DOHH2 (cell line): Measurements from ENCODE around the gene POU5F1.
A peak's percentile ranks its signal among the peaks of the same experiment; 100 is the strongest.

Experiments used
- H3F3A ChIP-seq: fragments of 200-600 bp; sonication (generic), shearing (Covaris generic); 2 replicates; pipeline ENCODE4 v1.6.0; 2016; ENCODE audit warnings: antibody characterized with exemption, mild to moderate bottlenecking; ENCODE audit not compliant: control insufficient read depth, insufficient read depth
- H3K27ac ChIP-seq: fragments of 200-600 bp; sonication (generic); 2 replicates; pipeline ENCODE4 v1.5.1; 2014; ENCODE audit warnings: low read depth, mild to moderate bottlenecking, low read length, moderate library complexity
- H3K27me3 ChIP-seq: fragments of 200-600 bp; sonication (generic); 2 replicates; pipeline ENCODE4 v1.6.1; 2014; ENCODE audit warnings: mild to moderate bottlenecking, low read length, mixed read lengths; ENCODE audit not compliant: control insufficient read depth
- H3K36me3 ChIP-seq: fragments of 200-600 bp; sonication (generic); 2 replicates; pipeline ENCODE4 v1.6.1; 2014; ENCODE audit warnings: mild to moderate bottlenecking, low read length, moderate library complexity, mixed read lengths; ENCODE audit not compliant: control insufficient read depth
- H3K4me1 ChIP-seq: fragments of 200-600 bp; sonication (generic); 2 replicates; pipeline ENCODE4 v1.6.1; 2014; ENCODE audit warnings: mild to moderate bottlenecking, low read length, mixed read lengths; ENCODE audit not compliant: control insufficient read depth
- H3K4me2 ChIP-seq: fragments of 200-600 bp; sonication (generic); 2 replicates; pipeline ENCODE4 v1.6.0; 2014; ENCODE audit warnings: mild to moderate bottlenecking, low read length, moderate library complexity
- H3K4me3 ChIP-seq: fragments of 200-600 bp; sonication (generic); 2 replicates; pipeline ENCODE4 v1.5.1; 2014; ENCODE audit warnings: mild to moderate bottlenecking, low read length, mixed read lengths
- H3K79me2 ChIP-seq: fragments of 200-600 bp; sonication (generic); 2 replicates; pipeline ENCODE4 v1.6.1; 2014; ENCODE audit warnings: mild to moderate bottlenecking, low read length, mixed read lengths; ENCODE audit not compliant: control insufficient read depth
- H3K9me2 ChIP-seq: fragments of 200-600 bp; sonication (generic); replicated peaks from 2 replicates; pipeline ENCODE4 v1.6.1; 2014; ENCODE audit warnings: mild to moderate bottlenecking, low read length, mixed read lengths; ENCODE audit not compliant: control insufficient read depth
- H3K9me3 ChIP-seq: fragments of 200-600 bp; sonication (generic); 2 replicates; pipeline ENCODE4 v1.6.1; 2014; ENCODE audit warnings: antibody characterized with exemption, low read length, mixed read lengths; ENCODE audit not compliant: control insufficient read depth, insufficient read depth
- H4K20me1 ChIP-seq: fragments of 200-600 bp; sonication (generic); 2 replicates; pipeline ENCODE4 v1.6.0; 2014; ENCODE audit warnings: low read depth, mild to moderate bottlenecking, antibody characterized with exemption, low read length, moderate library complexity; ENCODE audit not compliant: control insufficient read depth, insufficient read depth
- EZH2phosphoT487 ChIP-seq: fragments of 200-600 bp; sonication (generic); IDR thresholded peaks from 2 replicates; pipeline ENCODE4 v1.6.1; 2017; ENCODE audit warnings: borderline replicate concordance, mild to moderate bottlenecking, antibody characterized with exemption, low read length, moderate library complexity, mixed read lengths
- TF ChIP-seq, protein P1 (sequence below): fragments of 200-600 bp; sonication (generic); IDR thresholded peaks from one replicate; pipeline ENCODE4 v1.5.1; 2014; ENCODE audit warnings: antibody characterized with exemption, mild to moderate bottlenecking, low read depth, low read length; ENCODE audit not compliant: poor library complexity, severe bottlenecking

The POU5F1 gene

DNA sequence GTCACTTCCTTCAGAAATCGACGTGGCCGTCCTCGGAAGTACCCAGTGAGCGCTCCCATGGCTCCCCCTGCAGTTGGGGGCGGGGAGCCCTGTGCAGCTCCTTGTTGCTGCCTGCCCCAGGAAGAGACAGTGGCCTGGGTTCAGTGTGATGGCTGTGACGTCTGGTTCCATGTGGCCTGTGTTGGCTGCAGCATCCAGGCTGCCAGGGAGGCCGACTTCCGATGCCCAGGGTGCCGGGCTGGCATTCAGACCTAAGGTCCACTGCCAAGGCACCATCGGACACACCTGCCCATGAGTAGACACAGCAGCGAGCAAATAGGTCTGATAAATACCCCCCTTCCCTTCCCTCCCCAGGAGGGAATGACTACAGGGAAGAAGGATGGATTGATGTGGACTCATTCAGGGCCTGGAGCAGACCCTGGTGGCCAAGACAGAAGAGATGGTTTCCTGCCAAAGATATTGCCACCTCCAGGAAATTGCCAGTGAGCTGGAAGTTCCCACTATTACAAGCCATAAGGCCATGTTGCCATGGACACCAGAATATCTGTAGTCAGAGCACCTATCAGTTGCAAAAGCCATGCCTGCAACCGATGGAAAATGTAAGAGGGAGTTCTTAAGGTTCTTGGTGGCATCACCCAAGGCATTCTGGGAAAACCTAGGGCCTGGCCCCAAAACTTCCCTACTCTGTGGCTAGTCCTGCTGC lies 7.9 kb downstream of the POU5F1 start:
- Histone ChIP-seq H3K27me3 (no peaks in the 10 kb centered on the region), H3K36me3 (peaks cover 50% of the 10 kb centered on the region), H3K4me2 (no peak overlapping the region), H3F3A (0 out of 2 replicates have a peak, but pooled peaks cover 2% of the 10 kb centered on the region), H3K9me3 (no peaks in the 10 kb centered on the region), H3K4me1 (peaks cover 38% of the 10 kb centered on the region), H4K20me1 (0 out of 2 replicates have a peak, but pooled peaks cover 5% of the 10 kb centered on the region), H3K27ac (no peak overlapping the region), H3K9me2 (no peaks in the 10 kb centered on the region), H3K4me3 (no peak overlapping the region), H3K79me2 (peaks cover 37% of the 10 kb centered on the region)
- no peak for TF ChIP-seq EZH2phosphoT487
- TF ChIP-seq, protein P1, sequence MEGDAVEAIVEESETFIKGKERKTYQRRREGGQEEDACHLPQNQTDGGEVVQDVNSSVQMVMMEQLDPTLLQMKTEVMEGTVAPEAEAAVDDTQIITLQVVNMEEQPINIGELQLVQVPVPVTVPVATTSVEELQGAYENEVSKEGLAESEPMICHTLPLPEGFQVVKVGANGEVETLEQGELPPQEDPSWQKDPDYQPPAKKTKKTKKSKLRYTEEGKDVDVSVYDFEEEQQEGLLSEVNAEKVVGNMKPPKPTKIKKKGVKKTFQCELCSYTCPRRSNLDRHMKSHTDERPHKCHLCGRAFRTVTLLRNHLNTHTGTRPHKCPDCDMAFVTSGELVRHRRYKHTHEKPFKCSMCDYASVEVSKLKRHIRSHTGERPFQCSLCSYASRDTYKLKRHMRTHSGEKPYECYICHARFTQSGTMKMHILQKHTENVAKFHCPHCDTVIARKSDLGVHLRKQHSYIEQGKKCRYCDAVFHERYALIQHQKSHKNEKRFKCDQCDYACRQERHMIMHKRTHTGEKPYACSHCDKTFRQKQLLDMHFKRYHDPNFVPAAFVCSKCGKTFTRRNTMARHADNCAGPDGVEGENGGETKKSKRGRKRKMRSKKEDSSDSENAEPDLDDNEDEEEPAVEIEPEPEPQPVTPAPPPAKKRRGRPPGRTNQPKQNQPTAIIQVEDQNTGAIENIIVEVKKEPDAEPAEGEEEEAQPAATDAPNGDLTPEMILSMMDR, result no peak

DNA sequence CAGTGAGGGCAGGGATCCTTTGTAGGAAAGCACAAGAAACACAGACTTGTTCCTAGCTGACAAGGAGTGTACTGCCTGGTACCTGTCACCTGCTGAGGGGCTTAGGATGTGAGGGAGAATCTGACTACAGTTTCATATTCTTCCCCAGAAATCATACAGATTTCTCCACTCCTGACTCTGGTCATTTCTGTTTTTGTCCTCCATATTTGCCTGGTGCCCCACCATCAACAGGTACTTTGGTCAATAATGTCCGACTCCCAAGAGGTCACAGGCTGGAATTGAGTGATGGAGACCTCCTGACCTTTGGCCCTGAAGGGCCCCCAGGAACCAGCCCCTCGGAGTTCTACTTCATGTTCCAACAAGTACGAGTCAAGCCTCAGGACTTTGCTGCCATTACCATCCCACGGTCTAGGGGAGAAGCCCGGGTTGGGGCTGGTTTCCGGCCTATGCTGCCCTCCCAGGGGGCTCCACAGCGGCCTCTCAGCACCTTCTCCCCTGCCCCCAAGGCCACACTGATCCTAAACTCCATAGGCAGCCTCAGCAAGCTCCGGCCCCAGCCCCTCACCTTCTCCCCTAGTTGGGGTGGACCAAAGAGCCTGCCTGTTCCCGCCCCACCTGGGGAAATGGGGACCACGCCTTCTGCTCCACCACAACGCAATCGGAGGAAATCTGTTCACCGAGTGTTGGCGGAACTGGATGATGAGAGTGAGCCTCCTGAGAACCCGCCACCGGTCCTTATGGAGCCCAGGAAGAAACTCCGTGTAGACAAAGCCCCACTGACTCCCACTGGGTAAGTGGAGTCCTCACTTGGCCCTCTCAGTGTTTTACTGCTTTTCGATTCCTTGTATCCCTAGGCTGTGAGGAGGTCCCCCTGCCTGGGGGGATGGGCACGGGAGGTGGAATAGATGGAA lies 9.0 kb downstream of the POU5F1 start:
- Histone ChIP-seq H3K9me3 (no peaks in the 10 kb centered on the region), H3K36me3 (peaks cover 54% of the 10 kb centered on the region), H3K27me3 (no peaks in the 10 kb centered on the region), H3K4me2 (no peak overlapping the region), H3K4me1 (peaks cover 48% of the 10 kb centered on the region), H3K27ac (no peak overlapping the region), H3K9me2 (no peaks in the 10 kb centered on the region), H3K79me2 (peaks cover 47% of the 10 kb centered on the region), H3K4me3 (no peak overlapping the region), H3F3A (0 out of 2 replicates have a peak, but pooled peaks cover 2% of the 10 kb centered on the region), H4K20me1 (0 out of 2 replicates have a peak, but pooled peaks cover 5% of the 10 kb centered on the region)
- TF ChIP-seq EZH2phosphoT487, result no peak
- TF ChIP-seq, protein P1, result no peak

DNA sequence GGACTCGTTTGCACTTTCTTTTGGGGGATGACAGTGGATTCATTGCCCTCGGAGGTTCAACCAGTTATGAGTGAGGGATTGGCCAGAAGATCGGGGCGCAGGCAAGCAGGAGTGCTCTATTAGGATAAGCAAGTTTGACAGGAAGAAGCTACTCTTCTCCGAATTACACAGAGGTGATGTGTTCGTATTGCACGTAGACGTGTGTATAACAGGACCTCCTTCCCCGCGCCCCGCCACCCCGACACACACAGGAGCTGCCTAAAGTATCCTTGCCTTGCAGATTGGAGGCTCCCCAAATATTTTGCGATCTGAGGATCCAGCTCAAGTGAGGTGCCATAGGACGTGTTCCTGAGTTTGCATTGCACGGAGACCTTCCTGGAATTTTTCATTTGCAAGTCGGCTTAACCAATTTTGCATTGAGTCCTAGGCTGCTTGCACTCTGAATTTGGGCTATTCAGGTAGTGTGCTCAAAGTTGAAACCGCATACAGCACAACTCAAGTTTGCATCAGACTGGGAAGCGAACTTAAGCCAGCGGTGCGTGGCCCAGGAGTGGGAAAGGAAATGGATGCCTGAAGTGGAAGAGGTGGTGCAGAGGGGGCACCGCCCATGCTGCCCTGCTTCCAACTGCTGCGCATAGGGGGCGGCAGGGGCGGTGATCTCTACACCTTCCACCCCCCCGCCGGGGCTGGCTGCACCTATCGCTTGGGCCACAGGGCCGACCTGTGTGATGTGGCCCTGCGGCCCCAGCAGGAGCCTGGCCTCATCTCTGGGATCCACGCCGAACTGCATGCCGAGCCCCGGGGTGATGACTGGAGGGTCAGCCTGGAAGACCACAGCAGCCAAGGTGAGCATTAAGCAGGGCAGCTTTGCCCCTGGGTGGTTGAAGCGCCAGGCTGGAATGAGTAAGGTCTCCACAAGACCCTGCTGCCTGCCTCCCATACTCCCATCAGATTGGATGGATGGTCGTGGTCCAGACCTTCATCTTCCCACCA lies 11.3 kb downstream of the POU5F1 start:
- Histone ChIP-seq H3K4me1 (peaks cover 39% of the 10 kb centered on the region), H3F3A (0 out of 2 replicates have a peak, but pooled peaks cover 2% of the 10 kb centered on the region), H3K36me3 (peaks cover 64% of the 10 kb centered on the region), H3K27ac (peak overlapping the region; percentile 64), H3K4me3 (peak overlapping the region; percentile 92), H4K20me1 (0 out of 2 replicates have a peak, but pooled peaks cover 5% of the 10 kb centered on the region), H3K9me2 (no peaks in the 10 kb centered on the region), H3K9me3 (no peaks in the 10 kb centered on the region), H3K79me2 (peaks cover 48% of the 10 kb centered on the region), H3K27me3 (no peaks in the 10 kb centered on the region), H3K4me2 (peak overlapping the region; percentile 92)
- TF ChIP-seq, protein P1, result peak; percentile 51
- no peak for TF ChIP-seq EZH2phosphoT487
